Neural progenitor cell (in vitro differentiated cells): ENCODE results near the gene FBXL12. TPM values are rescaled to one million over a fixed set of nuclear protein-coding genes. Genes with fewer than 3 reads are reported as not detected.
A peak's percentile ranks its signal among the peaks of the same experiment; 100 is the strongest.

Experiments used
- DNase-seq: peaks from one replicate; pipeline ENCODE4 v3.0.0-alpha.2; 2016; ENCODE audit warnings: low spot score
- H2AFZ ChIP-seq: fragments of 200-600 bp; sonication (generic); replicated peaks from 2 replicates; pipeline ENCODE4 v1.6.1; 2016; ENCODE audit warnings: antibody characterized with exemption
- H3F3A ChIP-seq: fragments of 200-600 bp; sonication (generic); 2 replicates; pipeline ENCODE4 v1.6.1; 2016; ENCODE audit warnings: antibody characterized with exemption, low read depth
- H3K27ac ChIP-seq: fragments of 200-600 bp; sonication (generic); 2 replicates; pipeline ENCODE4 v1.5.1; 2016; ENCODE audit warnings: mild to moderate bottlenecking
- H3K27me3 ChIP-seq: fragments of 200-600 bp; sonication (generic); 2 replicates; pipeline ENCODE4 v1.6.1; 2016; ENCODE audit warnings: mild to moderate bottlenecking, moderate library complexity
- H3K36me3 ChIP-seq: fragments of 200-600 bp; sonication (generic); 2 replicates; pipeline ENCODE4 v1.5.1; 2016
- H3K4me1 ChIP-seq: fragments of 200-600 bp; sonication (generic); 2 replicates; pipeline ENCODE4 v1.6.1; 2016; ENCODE audit warnings: mixed run types
- H3K4me2 ChIP-seq: fragments of 200-600 bp; sonication (generic); 2 replicates; pipeline ENCODE4 v1.6.1; 2016
- H3K4me3 ChIP-seq: fragments of 200-600 bp; sonication (generic); 2 replicates; pipeline ENCODE4 v1.5.1; 2016
- H3K79me2 ChIP-seq: fragments of 200-600 bp; sonication (generic); 2 replicates; pipeline ENCODE4 v1.6.1; 2016; ENCODE audit warnings: low read depth
- H3K9ac ChIP-seq: fragments of 200-600 bp; sonication (generic); 2 replicates; pipeline ENCODE4 v1.6.1; 2016
- H3K9me3 ChIP-seq: fragments of 200-600 bp; sonication (generic); 2 replicates; pipeline ENCODE4 v1.5.1; 2016; ENCODE audit warnings: low read depth
- H4K20me1 ChIP-seq: fragments of 200-600 bp; sonication (generic); 2 replicates; pipeline ENCODE4 v1.6.1; 2016; ENCODE audit warnings: low read depth
- H3K27ac Mint-ChIP-seq: 3 replicates; pipeline ENCODE4 v1.8.0; 2021; ENCODE audit warnings: mixed read lengths
- H3K27me3 Mint-ChIP-seq: 2 replicates; pipeline ENCODE4 v1.8.0; 2022; ENCODE audit warnings: low read depth, mild to moderate bottlenecking, inconsistent platforms, moderate library complexity, mixed read lengths; ENCODE audit not compliant: insufficient read depth
- H3K36me3 Mint-ChIP-seq: 3 replicates; pipeline ENCODE4 v1.8.0; 2021; ENCODE audit warnings: mixed read lengths
- H3K4me1 Mint-ChIP-seq: 3 replicates; pipeline ENCODE4 v1.8.0; 2021; ENCODE audit warnings: mixed read lengths
- H3K4me3 Mint-ChIP-seq: 3 replicates; pipeline ENCODE4 v1.8.0; 2021; ENCODE audit warnings: mild to moderate bottlenecking, moderate library complexity, mixed read lengths
- H3K9me3 Mint-ChIP-seq: 3 replicates; pipeline ENCODE4 v1.8.0; 2020; ENCODE audit warnings: mixed read lengths
- EZH2 ChIP-seq: fragments of 200-600 bp; sonication (generic); IDR thresholded peaks from 2 replicates; pipeline ENCODE4 v1.6.1; 2017; ENCODE audit warnings: antibody characterized with exemption, mild to moderate bottlenecking, moderate library complexity
- EZH2phosphoT487 ChIP-seq: fragments of 200-600 bp; sonication (generic); IDR thresholded peaks from 2 replicates; pipeline ENCODE4 v1.6.1; 2017; ENCODE audit warnings: antibody characterized with exemption
- total RNA-seq: library from RNA; depleted of rRNA; stranded (reverse); fragments of >200 nt; gene quantifications from 2 replicates; pipeline ENCODE4 v1.2.3, GENCODE V29; 2015; ENCODE audit warnings: low replicate concordance
- TF ChIP-seq, protein P1 (sequence below): fragments of 200-600 bp; sonication (generic); IDR thresholded peaks from 2 replicates; pipeline ENCODE4 v1.5.1; 2017; ENCODE audit warnings: antibody characterized with exemption, mild to moderate bottlenecking

Gene FBXL12
- total RNA-seq, 1 donor from 2014 or later = 9.9 TPM

DNA sequence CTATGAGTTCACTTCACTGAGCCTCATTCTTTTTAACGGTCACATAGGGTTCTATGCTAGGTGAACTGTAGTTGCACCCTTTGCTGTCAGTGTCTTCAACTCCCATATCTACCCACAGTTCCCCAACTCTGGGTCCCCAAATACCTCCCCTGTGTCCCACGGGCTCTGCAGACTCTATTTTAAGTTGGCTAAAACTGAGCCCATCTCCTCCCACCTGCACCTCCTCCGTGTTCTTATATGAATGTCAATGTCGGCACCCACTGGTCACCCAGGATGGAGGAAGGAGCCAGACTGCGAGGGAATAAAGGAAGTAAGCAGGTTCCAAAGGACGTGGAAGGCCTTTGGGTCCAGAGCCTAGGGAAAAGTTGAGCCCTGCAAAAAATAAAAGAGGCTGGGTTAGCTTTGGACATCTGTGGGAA, 15.4 kb upstream of the FBXL12 start:
- Histone ChIP-seq H3K79me2 (peaks cover 56% of the 10 kb centered on the region), H3K36me3 (no peaks in the 10 kb centered on the region), H3F3A (peaks cover 14% of the 10 kb centered on the region), H3K27me3 (no peaks in the 10 kb centered on the region), H3K4me1 (peaks cover 5% of the 10 kb centered on the region), H3K4me2 (peak overlapping the region; percentile 59), H3K9ac (no peak overlapping the region), H3K9me3 (no peaks in the 10 kb centered on the region), H3K27ac (no peak overlapping the region), H4K20me1 (peaks cover 28% of the 10 kb centered on the region), H2AFZ (no peak overlapping the region), H3K4me3 (peak overlapping the region; percentile 34)
- no peak for DNase-seq
- Mint-ChIP-seq H3K9me3 (no peaks in the 10 kb centered on the region), H3K27ac (no peak overlapping the region), H3K27me3 (peaks cover 4% of the 10 kb centered on the region), H3K4me3 (peak overlapping the region; percentile 85), H3K36me3 (peaks cover 2% of the 10 kb centered on the region), H3K4me1 (peaks cover 18% of the 10 kb centered on the region)
- no peak for TF ChIP-seq EZH2
- TF ChIP-seq EZH2phosphoT487 = no peak
- TF ChIP-seq, protein P1, sequence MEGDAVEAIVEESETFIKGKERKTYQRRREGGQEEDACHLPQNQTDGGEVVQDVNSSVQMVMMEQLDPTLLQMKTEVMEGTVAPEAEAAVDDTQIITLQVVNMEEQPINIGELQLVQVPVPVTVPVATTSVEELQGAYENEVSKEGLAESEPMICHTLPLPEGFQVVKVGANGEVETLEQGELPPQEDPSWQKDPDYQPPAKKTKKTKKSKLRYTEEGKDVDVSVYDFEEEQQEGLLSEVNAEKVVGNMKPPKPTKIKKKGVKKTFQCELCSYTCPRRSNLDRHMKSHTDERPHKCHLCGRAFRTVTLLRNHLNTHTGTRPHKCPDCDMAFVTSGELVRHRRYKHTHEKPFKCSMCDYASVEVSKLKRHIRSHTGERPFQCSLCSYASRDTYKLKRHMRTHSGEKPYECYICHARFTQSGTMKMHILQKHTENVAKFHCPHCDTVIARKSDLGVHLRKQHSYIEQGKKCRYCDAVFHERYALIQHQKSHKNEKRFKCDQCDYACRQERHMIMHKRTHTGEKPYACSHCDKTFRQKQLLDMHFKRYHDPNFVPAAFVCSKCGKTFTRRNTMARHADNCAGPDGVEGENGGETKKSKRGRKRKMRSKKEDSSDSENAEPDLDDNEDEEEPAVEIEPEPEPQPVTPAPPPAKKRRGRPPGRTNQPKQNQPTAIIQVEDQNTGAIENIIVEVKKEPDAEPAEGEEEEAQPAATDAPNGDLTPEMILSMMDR = no peak

DNA sequence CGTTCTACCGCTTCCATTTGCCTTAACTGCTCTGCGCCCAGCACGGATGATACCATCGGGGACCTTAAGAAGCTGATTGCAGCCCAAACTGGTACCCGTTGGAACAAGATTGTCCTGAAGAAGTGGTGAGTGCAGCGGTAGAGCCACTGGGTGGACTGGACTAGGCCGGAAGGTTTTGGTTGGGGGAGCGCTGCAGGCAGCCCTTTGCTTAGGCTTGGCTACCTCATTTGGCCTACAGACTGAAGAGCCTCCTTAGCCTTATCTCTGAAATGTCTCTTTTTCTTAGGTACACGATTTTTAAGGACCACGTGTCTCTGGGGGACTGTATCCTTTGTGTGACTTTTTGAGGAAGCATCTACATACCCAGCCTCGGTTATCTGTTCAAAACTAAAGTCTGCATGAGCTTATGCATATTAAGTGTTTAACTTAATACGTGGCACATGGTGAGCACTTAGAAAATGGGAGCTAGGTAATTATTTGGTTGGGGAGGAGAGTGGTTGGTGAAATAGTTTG, 9.7 kb upstream of the FBXL12 start:
- Mint-ChIP-seq H3K4me1 (peaks cover 18% of the 10 kb centered on the region), H3K4me3 (peak overlapping the region; percentile 100), H3K9me3 (no peaks in the 10 kb centered on the region), H3K36me3 (peaks cover 5% of the 10 kb centered on the region), H3K27me3 (peaks cover 5% of the 10 kb centered on the region), H3K27ac (peak overlapping the region; percentile 69)
- Histone ChIP-seq H3F3A (peaks cover 13% of the 10 kb centered on the region), H3K4me3 (peak overlapping the region; percentile 67), H4K20me1 (peaks cover 18% of the 10 kb centered on the region), H3K27ac (no peak overlapping the region), H3K9ac (peak overlapping the region; percentile 70), H3K9me3 (no peaks in the 10 kb centered on the region), H2AFZ (no peak overlapping the region), H3K27me3 (no peaks in the 10 kb centered on the region), H3K79me2 (peaks cover 51% of the 10 kb centered on the region), H3K4me2 (peak overlapping the region; percentile 99), H3K36me3 (no peaks in the 10 kb centered on the region), H3K4me1 (peaks cover 9% of the 10 kb centered on the region)
- no peak for TF ChIP-seq EZH2phosphoT487
- TF ChIP-seq, protein P1 = no peak
- TF ChIP-seq EZH2 = no peak
- DNase-seq = no peak

DNA sequence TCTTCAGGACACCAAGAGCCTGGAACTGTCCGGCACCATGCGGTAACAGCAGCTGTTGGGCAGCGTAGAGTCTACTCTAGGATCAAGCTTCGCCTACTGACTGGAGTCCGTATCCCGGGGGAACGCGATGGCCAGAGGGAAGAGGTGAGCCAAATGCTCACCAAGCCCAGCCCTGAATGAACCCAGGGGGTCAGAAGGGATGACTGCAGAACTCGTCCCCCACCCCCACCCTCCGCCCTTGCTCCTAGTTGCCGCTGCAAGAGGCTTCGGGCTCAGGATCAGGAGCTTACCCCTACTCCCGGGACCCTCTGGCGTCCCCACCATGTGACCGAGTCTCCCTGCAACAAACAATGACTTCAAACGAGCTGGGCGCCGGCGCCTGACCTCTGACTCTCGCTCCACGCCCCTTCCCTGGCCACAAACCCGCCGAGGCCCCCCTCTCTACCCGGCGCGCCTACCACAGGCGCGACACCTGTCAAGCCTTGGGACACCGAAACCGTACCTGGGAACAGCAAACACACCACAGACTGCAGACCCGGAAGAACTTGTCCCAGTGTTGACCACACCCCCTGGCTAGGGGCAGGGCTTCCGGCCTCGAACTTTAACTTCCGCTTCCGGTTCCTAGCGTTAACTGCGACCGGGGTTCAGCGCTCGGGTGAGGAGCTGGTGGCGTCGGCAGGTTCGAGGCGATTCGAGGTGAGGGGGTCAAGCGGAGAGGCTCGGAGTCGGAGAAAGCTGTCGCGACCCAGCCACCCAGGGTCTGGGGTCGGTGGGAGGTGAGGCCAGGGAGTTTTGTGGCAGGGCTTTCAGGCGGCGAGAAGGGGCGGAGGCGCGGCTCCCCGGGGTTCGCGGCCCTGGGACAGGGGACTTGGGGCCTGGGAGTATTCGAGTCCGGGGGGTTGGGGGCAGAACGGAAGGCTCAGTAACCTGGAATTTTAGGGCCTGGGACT, 8.7 kb upstream of the FBXL12 start, which contains the start of gene UBL5:
Gene UBL5, plus strand, starts transcription at position 630 of the 950 bp plus-strand sequence. CDS start 420 bp downstream, outside the sequence.
- Mint-ChIP-seq H3K4me1 (peaks cover 18% of the 10 kb centered on the region), H3K36me3 (peaks cover 5% of the 10 kb centered on the region), H3K4me3 (peak within 1 kb of the TSS; percentile 100), H3K9me3 (no peaks in the 10 kb centered on the region), H3K27ac (peak within 1 kb of the TSS; percentile 98), H3K27me3 (peaks cover 5% of the 10 kb centered on the region)
- peaks cover 9% of the 10 kb centered on the region for H3K4me1 ChIP-seq
- peak within 1 kb of the TSS; percentile 43 for H2AFZ ChIP-seq
- no peak within 1 kb of the TSS for H3K27ac ChIP-seq
- peaks cover 11% of the 10 kb centered on the region for H3F3A ChIP-seq
- DNase-seq = peak; percentile 94
- H3K9ac ChIP-seq = peak within 1 kb of the TSS; percentile 70
- H3K9me3 ChIP-seq = no peaks in the 10 kb centered on the region
- peaks cover 18% of the 10 kb centered on the region for H4K20me1 ChIP-seq
- peak within 1 kb of the TSS; percentile 67 for H3K4me3 ChIP-seq
- H3K4me2 ChIP-seq = peak within 1 kb of the TSS; percentile 99
- H3K79me2 ChIP-seq = peaks cover 51% of the 10 kb centered on the region
- no peak for TF ChIP-seq EZH2
- TF ChIP-seq, protein P1 = no peak
- no peak for TF ChIP-seq EZH2phosphoT487
- H3K27me3 ChIP-seq = no peaks in the 10 kb centered on the region
- no peaks in the 10 kb centered on the region for H3K36me3 ChIP-seq
